ENCODE measurements around the gene ERP44.

Gene ERP44

GRCh38 chr9:100058699-100059579 is 39.9 kb downstream of the ERP44 start:
- no peak for TF ChIP-seq CTCF (IDR thresholded peaks at IDR 0.05; ENCODE audit: borderline replicate concordance, control extremely low read depth, extremely low read depth, insufficient read depth, missing control alignments)
- DNase-seq (ENCODE audit: low spot score), result peak; percentile 45
- in situ Hi-C loops (cut with MboI; ENCODE audit: low sequenced_read_pairs, unreplicated experiment), result no loop called here

GRCh38 chr9:100057624-100058023 is 41.2 kb downstream of the ERP44 start:
- TF ChIP-seq CTCF (IDR thresholded peaks at IDR 0.05; ENCODE audit: borderline replicate concordance, control extremely low read depth, extremely low read depth, insufficient read depth, missing control alignments), result no peak
- in situ Hi-C loops (cut with MboI; ENCODE audit: low sequenced_read_pairs, unreplicated experiment), result no loop called here
- DNase-seq (ENCODE audit: low spot score), result no peak

- TF ChIP-seq CTCF (IDR thresholded peaks at IDR 0.05; ENCODE audit: borderline replicate concordance, control extremely low read depth, extremely low read depth, insufficient read depth, missing control alignments), result no peak
- no peak for DNase-seq (ENCODE audit: low spot score)
- in situ Hi-C loops (cut with MboI; ENCODE audit: low sequenced_read_pairs, unreplicated experiment), result no loop called here
Observed at GRCh38 chr9:100056561-100056960, 42.2 kb downstream of the ERP44 start.

GRCh38 chr9:100052375-100052774 is 46.4 kb downstream of the ERP44 start:
- no peak for TF ChIP-seq CTCF (IDR thresholded peaks at IDR 0.05; ENCODE audit: borderline replicate concordance, control extremely low read depth, extremely low read depth, insufficient read depth, missing control alignments)
- in situ Hi-C loops (cut with MboI; ENCODE audit: low sequenced_read_pairs, unreplicated experiment), result no loop called here
- no peak for DNase-seq (ENCODE audit: low spot score)

GRCh38 chr9:100049551-100049950 is 49.2 kb downstream of the ERP44 start:
- in situ Hi-C loops (cut with MboI; ENCODE audit: low sequenced_read_pairs, unreplicated experiment), result no loop called here
- TF ChIP-seq CTCF (IDR thresholded peaks at IDR 0.05; ENCODE audit: borderline replicate concordance, control extremely low read depth, extremely low read depth, insufficient read depth, missing control alignments), result no peak
- DNase-seq (ENCODE audit: low spot score), result no peak

GRCh38 chr9:100038472-100038871 is 60.3 kb downstream of the ERP44 start:
- in situ Hi-C loops (cut with MboI; ENCODE audit: low sequenced_read_pairs, unreplicated experiment), result no loop called here
- TF ChIP-seq CTCF (IDR thresholded peaks at IDR 0.05; ENCODE audit: borderline replicate concordance, control extremely low read depth, extremely low read depth, insufficient read depth, missing control alignments), result no peak
- no peak for DNase-seq (ENCODE audit: low spot score)
